HUES64 (cell line): ENCODE data around the gene CNTNAP2.

Experiments
- H3K27ac ChIP-seq: 2 replicates; pipeline ENCODE4 v1.7.0; 2013; ENCODE audit warnings: low read depth, low read length, inconsistent platforms
- H3K27me3 ChIP-seq: 2 replicates; pipeline ENCODE4 v1.6.1; 2013; ENCODE audit warnings: mild to moderate bottlenecking, low read length; ENCODE audit not compliant: insufficient read depth
- H3K36me3 ChIP-seq: 2 replicates; pipeline ENCODE4 v1.6.1; 2013; ENCODE audit warnings: mild to moderate bottlenecking, low read length; ENCODE audit not compliant: insufficient read depth
- H3K4me1 ChIP-seq: 2 replicates; pipeline ENCODE4 v1.6.1; 2013; ENCODE audit warnings: mild to moderate bottlenecking, low read length, moderate library complexity; ENCODE audit not compliant: insufficient read depth
- H3K4me3 ChIP-seq: 2 replicates; pipeline ENCODE4 v1.5.1; 2013; ENCODE audit warnings: mild to moderate bottlenecking, low read length, moderate library complexity
- H3K9ac ChIP-seq: 2 replicates; pipeline ENCODE4 v1.6.1; 2013; ENCODE audit warnings: mild to moderate bottlenecking, low read depth, low read length
- H3K9me3 ChIP-seq: 2 replicates; pipeline ENCODE4 v1.6.1; 2013; ENCODE audit warnings: low read depth, low read length; ENCODE audit not compliant: insufficient read depth
- WGBS: fragments of 150-250, 120-280 bp; methylation state at CpG from one replicate; pipeline ENCODE4 v1.1.7; 2013; ENCODE audit warnings: missing lambda C conversion rate; 5-methylcytosine and 5-hydroxymethylcytosine counted together

Gene CNTNAP2

DNA sequence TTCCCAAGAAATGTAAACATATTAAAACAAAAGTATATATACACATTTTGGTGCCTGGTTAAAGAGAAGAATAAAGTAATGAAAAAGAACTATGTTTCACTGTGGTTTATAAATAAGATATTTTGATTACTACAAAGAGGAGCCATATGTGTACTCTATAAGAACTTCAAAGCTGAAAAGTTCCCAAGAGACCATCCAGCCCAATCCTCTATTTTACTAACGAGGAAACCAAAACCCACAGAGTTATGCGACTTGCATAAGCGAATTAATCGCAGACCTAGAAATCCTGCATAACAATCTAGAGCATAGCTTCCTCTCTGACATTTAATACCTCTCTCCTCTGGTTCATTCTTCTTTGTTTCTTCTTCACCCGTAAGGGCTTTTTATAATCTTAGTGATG lies 937.1 kb downstream of the CNTNAP2 start:
- H3K4me3 ChIP-seq, result no peak overlapping the region
- H3K36me3 ChIP-seq, result no peaks in the 10 kb centered on the region
- H3K9ac ChIP-seq, result no peak overlapping the region
- H3K27me3 ChIP-seq, result no peaks in the 10 kb centered on the region
- H3K9me3 ChIP-seq, result no peaks in the 10 kb centered on the region
- H3K27ac ChIP-seq, result no peak overlapping the region
- peaks cover 9% of the 10 kb centered on the region; the same call in 1 of the 2 replicates for H3K4me1 ChIP-seq
- 82% methylated on average over 5 of the region's 5 CpGs for WGBS

DNA sequence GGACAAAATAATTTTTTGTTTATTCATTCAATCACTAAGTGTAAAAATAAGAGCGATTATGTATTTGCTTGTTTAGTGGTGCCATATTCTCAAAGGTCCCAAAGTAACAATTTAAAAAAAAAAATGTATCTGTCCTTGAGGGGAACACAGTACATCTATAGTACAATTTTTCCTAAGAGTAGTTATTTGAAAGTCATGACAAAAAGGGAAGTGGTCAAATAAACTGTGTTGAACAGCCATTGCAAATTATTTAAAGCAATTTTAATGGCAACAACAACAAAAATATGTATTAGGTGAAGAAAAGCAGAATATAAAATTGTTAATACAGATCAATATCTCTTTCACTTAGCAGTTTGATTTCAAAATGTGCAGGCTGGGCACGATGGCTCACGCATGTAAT lies 943.5 kb downstream of the CNTNAP2 start:
- Histone ChIP-seq H3K4me3 (no peak overlapping the region), H3K27ac (no peak overlapping the region), H3K9ac (no peak overlapping the region), H3K9me3 (no peaks in the 10 kb centered on the region), H3K27me3 (no peaks in the 10 kb centered on the region), H3K36me3 (no peaks in the 10 kb centered on the region), H3K4me1 (no peaks in the 10 kb centered on the region)
- 96% methylated on average over 2 of the region's 3 CpGs for whole genome bisulfite sequencing

DNA sequence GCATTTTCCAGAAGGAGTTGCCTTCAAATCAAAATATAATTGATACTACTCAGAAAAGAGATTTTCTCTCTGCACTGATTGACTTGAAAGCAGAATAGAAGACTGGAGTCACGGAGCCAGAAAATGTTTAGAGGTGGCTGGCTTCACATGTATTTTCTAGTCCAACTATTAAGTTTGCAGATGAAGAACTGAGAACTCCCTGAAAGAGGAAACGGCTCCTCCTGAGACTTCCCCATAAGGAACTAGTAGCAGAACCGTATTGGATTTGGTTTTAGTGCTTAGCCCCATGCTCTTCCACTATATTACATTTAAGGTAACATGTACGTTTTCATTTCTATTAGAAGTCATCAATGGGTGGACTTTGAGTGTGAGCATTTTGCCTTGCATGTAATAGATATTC lies 946.3 kb downstream of the CNTNAP2 start:
- Histone ChIP-seq H3K27ac (no peak overlapping the region), H3K4me1 (no peaks in the 10 kb centered on the region), H3K36me3 (no peaks in the 10 kb centered on the region), H3K4me3 (no peak overlapping the region), H3K9me3 (no peaks in the 10 kb centered on the region), H3K27me3 (no peaks in the 10 kb centered on the region), H3K9ac (no peak overlapping the region)
- 98% methylated on average over 3 of the region's 4 CpGs for WGBS

DNA sequence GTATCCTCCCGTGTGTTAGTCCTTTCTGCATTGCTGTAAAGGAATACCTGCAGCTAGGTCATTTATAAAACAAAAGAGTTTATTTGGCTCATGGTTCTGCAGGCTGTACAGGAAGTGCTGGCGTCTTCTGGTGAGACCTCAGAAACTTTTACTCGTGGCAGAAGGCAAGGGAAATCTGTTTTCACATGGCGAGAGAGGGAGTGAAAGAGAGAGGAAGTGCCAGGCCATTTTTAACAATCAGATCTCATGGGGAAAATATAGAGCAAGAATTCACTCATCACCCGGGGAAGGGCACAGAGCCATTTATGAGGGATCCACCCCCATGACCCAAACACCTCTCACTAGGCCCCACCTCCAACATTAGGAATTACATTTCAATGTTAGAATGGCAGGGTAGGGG lies 952.2 kb downstream of the CNTNAP2 start:
- no peak overlapping the region for H3K9ac ChIP-seq
- no peaks in the 10 kb centered on the region for H3K4me1 ChIP-seq
- H3K36me3 ChIP-seq, result no peaks in the 10 kb centered on the region
- H3K27me3 ChIP-seq, result no peaks in the 10 kb centered on the region
- 90% methylated on average over 5 of the region's 5 CpGs for WGBS
- no peaks in the 10 kb centered on the region for H3K9me3 ChIP-seq
- H3K27ac ChIP-seq, result no peak overlapping the region
- H3K4me3 ChIP-seq, result no peak overlapping the region

DNA sequence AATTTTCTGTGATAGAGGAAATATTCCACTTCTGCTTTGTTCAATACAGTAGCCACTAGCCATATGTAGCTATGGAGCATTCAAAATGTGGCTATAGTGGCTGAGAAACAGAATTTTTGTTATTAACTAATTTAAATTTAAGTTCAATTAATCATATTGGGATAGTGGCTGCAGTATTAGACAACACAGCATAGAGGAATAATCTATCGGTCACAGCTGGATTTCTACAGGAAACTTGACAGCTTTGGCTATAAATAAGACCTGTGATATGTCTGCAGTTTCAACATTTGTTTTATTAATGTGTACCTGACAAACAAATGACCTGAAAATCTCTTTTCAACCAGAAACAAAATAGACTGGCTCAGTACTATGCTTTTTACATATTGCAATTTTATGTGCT lies 953.2 kb downstream of the CNTNAP2 start:
- Histone ChIP-seq H3K27ac (no peak overlapping the region), H3K36me3 (no peaks in the 10 kb centered on the region), H3K4me3 (no peak overlapping the region), H3K27me3 (no peaks in the 10 kb centered on the region), H3K9me3 (no peaks in the 10 kb centered on the region), H3K9ac (no peak overlapping the region), H3K4me1 (no peaks in the 10 kb centered on the region)
- WGBS, result 100% methylated on average over 1 of the region's 1 CpG

DNA sequence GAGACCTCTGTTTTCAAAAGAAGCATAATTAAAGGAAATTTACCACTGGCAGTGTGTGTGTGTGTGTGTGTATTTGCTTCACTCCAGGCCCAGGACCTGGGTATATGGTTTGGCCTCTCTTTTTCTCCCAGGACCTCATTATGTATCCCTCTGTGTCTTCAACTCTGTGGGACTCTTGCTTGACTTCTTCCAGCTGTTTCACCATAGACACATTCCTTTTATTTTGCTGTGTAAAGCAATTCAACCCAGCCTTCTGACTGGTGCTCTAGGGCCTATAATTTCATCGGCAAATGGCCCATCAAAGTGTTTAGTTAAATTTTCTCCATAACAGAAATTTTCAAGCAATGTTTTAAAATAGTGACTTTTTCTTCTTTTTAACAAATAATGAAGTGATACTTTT lies 954.3 kb downstream of the CNTNAP2 start:
- no peak overlapping the region for H3K4me3 ChIP-seq
- no peak overlapping the region for H3K27ac ChIP-seq
- H3K27me3 ChIP-seq, result no peaks in the 10 kb centered on the region
- H3K9me3 ChIP-seq, result no peaks in the 10 kb centered on the region
- no peaks in the 10 kb centered on the region for H3K4me1 ChIP-seq
- no peaks in the 10 kb centered on the region for H3K36me3 ChIP-seq
- WGBS, result 100% methylated on average over 1 of the region's 1 CpG
- H3K9ac ChIP-seq, result no peak overlapping the region

DNA sequence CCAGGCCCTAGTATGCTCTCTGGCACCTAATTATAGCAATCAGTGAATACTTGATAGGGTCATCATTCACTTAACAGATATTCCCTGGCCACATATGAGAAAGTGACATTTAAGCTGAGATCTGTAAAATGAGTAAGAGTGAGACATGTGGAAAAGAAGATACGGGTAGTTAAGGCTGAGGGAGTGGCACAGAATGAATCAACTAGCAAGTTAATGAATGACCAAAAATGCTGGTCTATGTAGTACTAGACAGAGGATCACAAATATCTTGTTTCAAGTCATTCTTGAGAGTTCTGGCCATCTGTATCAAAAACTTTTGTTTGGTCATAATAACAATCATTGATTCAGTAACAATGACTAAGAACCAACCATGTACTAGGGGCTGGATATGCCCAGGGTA lies 954.9 kb downstream of the CNTNAP2 start:
- WGBS, result 94% methylated on average over 1 of the region's 1 CpG
- H3K36me3 ChIP-seq, result no peaks in the 10 kb centered on the region
- H3K4me3 ChIP-seq, result no peak overlapping the region
- no peaks in the 10 kb centered on the region for H3K9me3 ChIP-seq
- H3K27ac ChIP-seq, result no peak overlapping the region
- H3K9ac ChIP-seq, result no peak overlapping the region
- no peaks in the 10 kb centered on the region for H3K4me1 ChIP-seq
- no peaks in the 10 kb centered on the region for H3K27me3 ChIP-seq

DNA sequence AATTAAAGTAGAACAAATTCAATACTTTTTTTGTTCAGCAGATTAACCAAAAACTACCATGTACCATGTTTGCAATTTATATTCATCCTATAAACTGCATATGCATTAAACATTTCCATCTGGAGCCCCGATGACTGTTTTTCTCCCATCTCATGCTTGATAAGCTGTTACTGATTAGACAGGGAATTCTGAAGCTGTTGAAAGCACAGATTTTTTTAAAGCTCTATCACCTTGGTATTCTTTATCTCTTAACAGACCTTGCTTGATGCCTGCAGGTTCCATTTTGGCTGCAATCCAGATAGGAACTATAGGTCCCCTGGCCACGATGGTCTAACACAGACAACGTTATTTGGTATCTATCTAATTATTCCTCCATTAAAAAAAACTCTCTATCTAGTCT lies 961.7 kb downstream of the CNTNAP2 start:
- Histone ChIP-seq H3K9me3 (no peaks in the 10 kb centered on the region), H3K4me3 (no peak overlapping the region), H3K4me1 (no peaks in the 10 kb centered on the region), H3K9ac (no peak overlapping the region), H3K27me3 (no peaks in the 10 kb centered on the region), H3K27ac (no peak overlapping the region), H3K36me3 (no peaks in the 10 kb centered on the region)
- 97% methylated on average over 3 of the region's 3 CpGs for WGBS

DNA sequence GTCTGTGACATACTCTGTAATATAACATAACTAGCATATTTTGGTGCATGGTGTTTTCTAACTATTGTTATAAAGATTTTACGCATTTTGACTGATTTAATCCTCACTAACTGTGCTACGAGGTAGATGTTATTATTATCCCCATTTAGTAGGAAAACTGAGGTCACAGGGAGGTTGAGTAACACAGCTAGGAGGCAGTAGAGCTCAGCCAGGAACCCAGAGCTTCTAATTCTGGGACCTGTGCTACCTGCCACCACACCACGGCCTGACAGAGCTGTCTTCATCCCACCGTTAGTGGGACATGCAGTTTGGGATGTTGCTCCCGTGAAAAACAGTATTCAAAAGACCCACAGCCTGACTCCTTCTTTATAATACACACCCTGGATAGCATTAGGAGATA lies 962.5 kb downstream of the CNTNAP2 start:
- 88% methylated on average over 5 of the region's 5 CpGs for WGBS
- H3K9me3 ChIP-seq, result no peaks in the 10 kb centered on the region
- no peak overlapping the region for H3K27ac ChIP-seq
- H3K4me3 ChIP-seq, result no peak overlapping the region
- H3K4me1 ChIP-seq, result no peaks in the 10 kb centered on the region
- no peaks in the 10 kb centered on the region for H3K27me3 ChIP-seq
- no peaks in the 10 kb centered on the region for H3K36me3 ChIP-seq
- no peak overlapping the region for H3K9ac ChIP-seq

DNA sequence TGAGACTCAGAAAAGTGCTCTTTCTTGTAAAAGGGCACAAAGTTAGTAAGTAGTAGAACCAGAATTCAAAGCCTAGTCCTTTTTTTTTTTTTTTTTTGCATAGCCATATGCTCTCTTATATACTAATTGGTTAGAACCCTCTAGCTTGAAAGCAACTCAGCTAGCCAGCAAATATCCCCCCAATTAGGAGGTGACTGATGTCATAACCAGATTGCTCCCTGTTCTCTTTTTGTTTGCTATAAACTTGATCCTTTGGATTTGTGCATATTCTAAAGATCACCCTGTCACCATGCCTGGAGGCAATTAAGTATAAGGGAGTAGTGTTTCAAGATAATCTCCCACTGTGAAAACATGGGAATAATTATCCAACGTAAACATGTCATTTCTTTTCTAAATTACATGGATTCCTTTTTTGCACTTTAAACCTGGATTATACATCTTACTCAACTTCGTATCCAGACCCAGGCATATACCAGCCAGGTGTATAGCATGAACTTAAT lies 963.4 kb downstream of the CNTNAP2 start:
- Histone ChIP-seq H3K4me3 (no peak overlapping the region), H3K27ac (no peak overlapping the region), H3K9ac (no peak overlapping the region), H3K36me3 (no peaks in the 10 kb centered on the region), H3K27me3 (no peaks in the 10 kb centered on the region), H3K9me3 (no peaks in the 10 kb centered on the region), H3K4me1 (no peaks in the 10 kb centered on the region)
- 100% methylated on average over 1 of the region's 2 CpGs for WGBS

DNA sequence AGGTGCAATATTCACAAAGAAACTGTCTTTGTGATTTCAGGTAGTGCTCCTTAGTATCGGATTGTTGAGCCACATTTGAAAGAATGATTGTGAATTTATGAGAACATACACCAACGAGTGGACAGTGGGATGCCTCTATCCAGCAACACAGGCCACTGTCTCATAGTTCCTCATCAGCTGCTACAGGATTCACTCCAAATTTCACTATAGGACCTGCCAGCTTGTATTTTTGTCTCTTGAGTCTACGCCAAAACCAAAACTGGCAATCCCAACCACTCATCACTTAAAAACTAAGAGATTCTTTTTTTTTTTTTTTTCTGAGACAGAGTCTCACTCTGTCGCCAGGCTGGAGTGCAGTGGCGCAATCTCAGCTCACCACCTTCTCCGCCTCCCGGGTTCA lies 964.5 kb downstream of the CNTNAP2 start:
- Histone ChIP-seq H3K27ac (no peak overlapping the region), H3K4me1 (no peaks in the 10 kb centered on the region), H3K36me3 (no peaks in the 10 kb centered on the region), H3K4me3 (no peak overlapping the region), H3K9ac (no peak overlapping the region), H3K27me3 (no peaks in the 10 kb centered on the region), H3K9me3 (no peaks in the 10 kb centered on the region)
- 93% methylated on average over 7 of the region's 7 CpGs for WGBS

DNA sequence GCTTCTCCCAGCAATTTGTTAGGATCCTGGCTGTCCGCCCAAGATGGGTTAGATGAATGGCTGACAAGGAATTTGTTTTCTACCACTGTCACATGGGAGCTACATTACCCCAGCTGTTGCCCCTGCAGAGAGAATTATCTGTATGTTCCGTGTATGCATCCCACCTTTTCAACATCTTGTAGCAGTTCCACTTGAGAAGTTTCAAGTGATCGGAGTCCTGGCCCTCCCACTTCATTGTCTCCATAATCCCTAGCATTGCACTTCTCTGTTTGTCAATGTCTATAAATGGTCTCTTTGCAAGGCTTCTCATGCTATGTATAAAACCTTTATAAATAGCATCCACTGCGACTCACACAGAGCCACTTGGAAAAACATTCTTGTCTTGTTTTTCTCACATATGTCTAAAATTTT lies 972.5 kb downstream of the CNTNAP2 start:
- Histone ChIP-seq H3K4me3 (no peak overlapping the region), H3K9ac (no peak overlapping the region), H3K27ac (no peak overlapping the region), H3K27me3 (no peaks in the 10 kb centered on the region), H3K36me3 (no peaks in the 10 kb centered on the region), H3K9me3 (no peaks in the 10 kb centered on the region), H3K4me1 (no peaks in the 10 kb centered on the region)
- WGBS, result 91% methylated on average over 4 of the region's 4 CpGs
